NCI-H187 (cell line): Measurements from ENCODE around the gene PPARG.
"Not testable (repeated sequence)": the region's sequence is repeated elsewhere in the genome, so short reads cannot be mapped to it uniquely, and the experiment has no call there.

Experiments used
- DNase-seq, 2 experiments: peaks; one replicate each; lab custom pipeline; 2025; lab: John Stamatoyannopoulos, UW

The PPARG gene

DNA sequence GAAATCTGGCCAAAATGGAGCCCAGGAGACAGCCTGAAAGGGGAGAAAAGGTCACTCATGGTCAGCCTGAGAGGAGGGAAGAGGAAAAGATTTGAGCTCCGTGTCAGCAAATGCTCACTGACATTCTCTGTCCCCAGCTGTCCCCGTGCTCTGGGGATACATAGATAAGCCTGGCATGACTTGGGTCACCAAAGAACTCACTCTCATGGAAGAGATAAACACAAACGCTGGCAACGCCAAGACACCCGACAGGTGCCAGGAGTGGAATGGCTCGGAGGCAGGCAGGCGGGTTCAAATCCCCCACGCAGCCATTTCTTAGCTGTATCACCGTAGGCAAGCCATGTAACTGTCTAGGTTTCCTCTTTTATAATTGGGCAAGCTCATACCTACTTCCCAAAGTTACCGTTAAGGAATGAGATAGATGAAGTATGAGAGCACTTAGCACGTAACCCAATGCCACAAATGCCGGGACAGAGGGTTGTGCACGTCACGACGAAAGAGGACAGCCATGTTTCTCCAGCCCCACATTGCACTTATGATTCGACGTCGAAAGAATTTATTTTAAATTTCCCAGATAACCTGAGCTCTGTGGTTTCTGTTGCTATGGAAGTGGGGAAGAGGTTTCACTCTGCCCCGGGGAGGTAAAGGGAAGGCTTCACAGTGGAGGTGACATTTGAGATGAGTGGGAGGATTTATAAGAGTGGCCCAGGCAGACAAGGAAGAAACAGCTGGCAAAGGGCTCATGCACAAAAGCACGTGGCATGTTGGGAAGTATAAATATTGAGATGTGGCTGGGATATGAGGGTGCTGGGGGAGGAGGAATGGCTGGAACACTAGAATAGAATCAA is 154.0 kb downstream of the PPARG start:
- DNase-seq, result no peak

DNA sequence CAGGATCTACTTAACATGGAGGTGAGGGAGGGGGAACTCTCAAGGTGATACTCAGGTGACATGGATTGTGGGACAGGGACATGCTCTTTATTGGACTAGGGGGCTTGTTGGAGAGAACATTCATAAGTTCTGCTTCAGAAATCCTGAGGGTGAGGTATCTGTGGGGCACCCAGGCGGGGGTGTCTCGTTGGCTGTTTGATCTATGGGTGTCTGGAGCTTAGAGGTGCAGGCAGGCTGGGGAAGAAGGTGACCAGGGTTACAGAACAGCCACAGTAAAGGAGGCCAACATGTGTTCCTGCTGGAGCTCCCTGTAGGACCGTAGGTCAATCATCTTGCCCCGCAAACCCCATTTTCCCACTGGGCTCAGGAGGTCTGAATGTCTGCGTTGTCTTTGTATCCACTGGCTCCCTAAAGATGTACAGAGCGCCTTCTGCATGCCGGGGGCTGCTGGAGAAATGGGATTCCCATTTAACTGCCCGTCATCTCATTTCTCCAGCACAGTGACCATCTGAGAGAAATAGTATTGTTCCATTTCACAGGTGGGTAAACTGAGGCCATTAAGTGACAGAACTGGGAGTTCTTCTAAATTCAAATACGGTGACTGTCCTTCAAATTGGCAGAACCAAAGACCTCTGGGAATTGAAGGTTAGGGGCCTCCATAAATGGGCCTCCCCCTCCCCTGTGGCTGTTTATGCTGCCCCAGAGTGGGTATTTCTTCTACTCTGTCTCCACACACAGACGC is 155.1 kb downstream of the PPARG start:
- DNase-seq, result no peak

DNA sequence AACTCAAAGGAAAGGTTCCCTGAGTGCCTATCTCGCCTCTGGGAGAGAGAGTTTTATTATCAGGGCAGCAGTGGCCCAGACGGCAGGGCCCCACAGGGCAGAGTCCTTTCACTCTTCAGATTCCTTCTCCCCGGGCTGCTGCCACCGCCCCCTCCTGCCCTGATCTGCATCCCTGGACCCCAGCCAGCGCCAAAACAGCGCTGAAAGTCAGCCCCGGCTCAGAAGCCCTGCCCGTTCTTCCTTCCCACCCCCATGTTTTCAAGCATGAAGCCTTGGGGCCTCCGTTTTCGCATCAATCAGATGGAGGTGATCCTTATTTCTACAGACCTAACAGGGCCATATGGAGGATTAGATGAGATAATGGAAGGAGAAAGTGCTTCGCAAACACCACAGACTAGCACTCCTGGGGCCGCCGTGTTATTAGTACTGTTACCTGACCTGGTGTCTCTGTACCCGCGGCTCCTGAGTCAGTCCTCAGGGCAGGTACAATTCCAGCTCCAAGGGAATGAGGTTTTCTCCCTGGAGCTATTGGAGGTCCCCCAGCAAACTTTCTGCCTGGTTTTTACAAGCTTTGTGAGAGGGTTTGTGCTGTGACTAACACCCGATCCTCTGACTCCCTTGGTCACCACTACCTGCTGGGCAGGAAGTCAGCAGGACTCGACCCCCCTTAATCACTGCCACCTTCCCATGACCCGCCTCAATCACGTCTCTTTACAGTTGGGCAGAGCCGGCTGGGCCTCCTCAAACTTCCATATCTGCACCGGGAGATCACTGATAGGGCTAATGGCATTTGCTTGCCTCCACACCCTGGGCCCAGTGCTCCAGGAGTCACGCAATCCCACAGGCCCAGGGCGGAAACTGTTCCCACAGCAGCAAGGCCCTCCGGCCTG is 156.0 kb downstream of the PPARG start:
- no peak for DNase-seq

DNA sequence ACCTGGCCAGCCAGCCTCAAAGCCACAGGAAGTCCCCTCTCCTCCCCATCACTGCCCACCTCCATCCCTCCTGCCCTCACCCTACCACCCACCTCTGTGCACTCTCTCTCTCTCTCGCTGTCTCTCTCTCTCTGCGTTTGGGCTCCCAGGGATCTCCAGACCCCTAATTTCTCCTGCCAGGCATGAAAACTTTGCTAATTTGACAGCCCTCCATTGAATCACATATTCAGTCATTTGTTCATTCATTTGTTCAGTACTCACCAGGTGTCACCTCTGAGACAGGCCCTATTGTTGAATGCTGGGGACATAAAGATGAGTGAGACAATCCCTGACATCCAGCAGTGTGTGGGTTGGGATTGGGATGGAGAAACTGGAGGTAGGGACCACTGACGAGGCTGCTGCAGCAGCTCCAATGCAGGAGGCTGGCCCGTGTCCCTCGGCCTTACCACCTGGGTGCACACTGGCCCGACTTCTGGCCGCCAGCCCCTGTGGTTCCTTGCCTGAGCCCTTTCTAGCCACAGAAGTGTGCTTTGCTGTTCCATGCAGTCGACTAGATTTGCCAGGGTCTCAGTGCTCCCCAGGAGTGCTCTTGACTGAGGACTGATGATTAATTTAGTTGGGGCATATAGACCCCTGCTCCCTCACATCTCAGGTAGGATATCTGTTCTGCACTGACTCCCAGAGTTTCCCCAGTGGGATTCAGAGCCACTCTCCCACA is 156.8 kb downstream of the PPARG start:
- DNase-seq, result no peak

DNA sequence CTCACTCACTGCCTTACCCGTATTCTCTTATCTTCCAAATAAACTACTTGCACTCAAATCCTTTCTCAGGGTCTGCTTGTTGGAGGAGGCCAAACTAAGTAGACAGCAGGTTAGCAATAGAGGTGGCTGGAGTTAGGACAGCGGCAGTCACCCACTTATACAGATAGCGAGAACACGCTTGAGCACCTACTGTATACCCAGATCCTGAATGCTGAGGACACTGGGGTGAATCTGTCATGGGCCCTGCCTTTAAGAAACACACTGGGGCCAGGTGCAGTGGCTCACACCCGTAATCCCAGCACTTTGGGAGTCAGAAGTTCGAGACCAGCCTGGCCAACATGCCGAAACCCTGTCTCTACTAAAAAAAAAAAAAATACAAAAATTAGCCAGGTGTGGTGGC is 157.4 kb downstream of the PPARG start:
- no peak for DNase-seq

DNA sequence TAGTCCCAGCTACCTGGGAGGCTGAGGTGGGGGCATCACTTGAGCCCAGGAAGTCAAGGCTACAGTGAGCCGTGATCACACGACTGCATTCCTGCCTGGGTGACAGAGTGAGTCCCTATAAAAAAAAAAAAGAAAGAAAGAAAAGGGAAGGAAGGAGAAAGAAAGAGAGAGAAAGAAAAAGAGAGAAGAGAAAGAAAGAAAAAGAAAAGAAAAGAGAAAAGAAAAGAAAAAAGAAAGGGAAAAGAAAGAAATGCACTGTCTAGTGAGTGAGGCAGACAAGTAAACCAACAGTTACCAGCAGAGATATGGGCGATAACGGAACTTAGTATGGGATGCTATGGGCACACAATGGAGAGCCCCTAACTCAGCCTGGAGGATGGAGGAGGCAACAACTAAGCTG is 158.2 kb downstream of the PPARG start:
- no peak for DNase-seq

DNA sequence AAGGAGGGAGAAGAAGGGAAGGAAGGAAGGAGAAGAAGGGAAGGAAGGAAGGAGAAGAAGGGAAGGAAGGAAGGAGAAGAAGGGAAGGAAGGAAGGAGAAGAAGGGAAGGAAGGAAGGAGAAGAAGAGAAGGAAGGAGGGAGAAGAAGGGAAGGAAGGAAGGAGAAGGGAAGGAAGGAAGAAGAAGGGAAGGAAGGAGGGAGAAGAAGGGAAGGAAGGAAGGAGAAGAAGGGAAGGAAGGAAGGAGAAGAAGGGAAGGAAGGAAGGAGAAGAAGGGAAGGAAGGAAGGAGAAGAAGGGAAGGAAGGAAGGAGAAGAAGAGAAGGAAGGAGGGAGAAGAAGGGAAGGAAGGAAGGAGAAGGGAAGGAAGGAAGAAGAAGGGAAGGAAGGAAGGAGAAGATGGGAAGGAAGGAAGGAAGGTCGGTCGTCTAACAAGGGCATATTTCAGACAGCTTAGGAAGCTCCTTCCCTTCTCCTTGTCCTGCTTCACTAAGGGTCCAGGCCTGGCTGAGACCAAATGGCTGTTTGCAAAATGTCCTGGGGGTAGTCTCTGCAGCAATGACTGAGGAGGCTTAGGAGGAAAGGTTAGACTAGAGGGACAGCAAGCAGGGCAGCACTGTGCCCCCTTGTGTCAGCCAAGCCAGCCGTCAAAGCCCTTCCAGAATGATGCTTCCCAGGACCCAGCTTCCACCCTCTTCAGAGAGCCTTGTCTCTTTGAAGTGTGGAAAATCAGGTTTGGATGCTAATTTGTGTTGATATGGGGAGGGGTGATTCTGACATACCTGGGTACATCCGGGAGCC is 159.7 kb downstream of the PPARG start:
- DNase-seq, result not testable (repeated sequence)

DNA sequence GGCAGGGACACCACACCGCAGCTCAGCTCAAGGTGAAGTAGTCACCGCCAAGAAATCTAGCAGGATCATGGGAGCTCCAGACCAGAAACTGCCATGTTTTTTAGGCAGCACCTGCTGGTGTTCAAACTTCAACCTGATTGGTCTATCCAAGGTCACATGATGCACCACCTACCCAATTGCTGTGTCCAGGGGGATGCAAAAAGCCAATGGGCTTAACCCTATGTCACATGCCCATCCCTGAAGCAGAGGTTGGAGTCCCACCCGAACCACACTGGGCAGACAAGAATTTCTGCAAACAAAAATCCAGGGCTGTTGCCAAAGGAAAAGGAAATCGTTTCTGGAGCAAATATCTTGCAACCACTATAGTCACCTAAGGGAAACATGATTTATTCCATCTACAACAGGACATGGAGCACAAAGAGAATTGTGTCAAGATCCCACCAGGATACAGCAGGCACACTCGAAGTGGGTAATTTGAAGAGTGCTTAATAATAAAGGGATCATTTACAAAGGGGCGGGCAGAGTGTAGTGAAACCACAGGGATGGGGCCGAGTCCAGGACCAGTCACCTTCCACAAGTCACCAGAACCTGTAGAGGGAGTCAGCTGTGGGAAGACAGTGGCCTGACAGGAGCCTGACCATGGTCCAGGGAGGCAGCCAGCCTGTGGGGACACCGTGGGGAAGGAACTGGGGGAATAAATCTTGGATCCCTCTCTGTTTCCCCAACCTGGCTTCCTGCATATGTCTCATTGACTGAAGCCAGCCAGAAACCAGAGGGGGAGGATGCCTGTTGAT is 161.2 kb downstream of the PPARG start:
- DNase-seq, result no peak

DNA sequence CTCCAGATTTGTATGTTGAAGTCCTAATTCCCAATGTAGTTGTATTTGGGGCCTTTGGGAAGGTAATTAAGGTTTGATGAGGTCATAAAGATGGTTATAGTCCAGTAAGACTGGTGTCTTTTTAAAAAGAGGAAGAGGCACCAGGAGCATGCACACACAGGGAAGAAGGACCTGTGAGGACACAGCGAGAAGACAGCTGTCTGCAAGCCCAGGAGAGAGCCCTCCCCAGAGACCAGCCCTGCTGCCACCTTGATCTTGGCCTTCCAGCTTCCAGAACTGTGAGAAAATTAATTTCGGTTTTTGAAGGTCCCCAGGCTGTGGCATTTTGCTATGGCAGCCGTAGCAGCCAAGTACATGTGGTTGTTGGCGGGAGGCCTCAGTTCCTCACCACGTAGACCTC is 162.6 kb downstream of the PPARG start:
- DNase-seq, result no peak

DNA sequence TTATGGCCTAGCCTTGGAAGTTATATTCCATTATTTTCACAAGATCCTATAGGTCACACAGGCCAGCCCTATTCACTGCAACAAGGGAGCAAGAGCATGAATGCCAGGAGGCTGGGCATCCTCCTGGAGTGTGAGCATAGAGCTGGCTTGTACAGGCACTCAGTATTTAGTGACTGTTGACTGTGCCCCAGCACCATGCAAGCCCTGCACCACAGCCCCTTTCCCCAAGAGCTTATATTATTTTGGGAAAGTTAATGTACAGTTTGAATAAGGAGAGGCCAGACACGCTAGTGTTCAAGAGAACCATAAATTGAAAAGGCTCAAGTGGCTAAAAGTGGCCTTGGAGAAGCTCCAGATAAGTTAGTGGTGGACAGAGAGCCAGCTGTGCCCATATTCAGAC is 163.1 kb downstream of the PPARG start:
- DNase-seq, result no peak

DNA sequence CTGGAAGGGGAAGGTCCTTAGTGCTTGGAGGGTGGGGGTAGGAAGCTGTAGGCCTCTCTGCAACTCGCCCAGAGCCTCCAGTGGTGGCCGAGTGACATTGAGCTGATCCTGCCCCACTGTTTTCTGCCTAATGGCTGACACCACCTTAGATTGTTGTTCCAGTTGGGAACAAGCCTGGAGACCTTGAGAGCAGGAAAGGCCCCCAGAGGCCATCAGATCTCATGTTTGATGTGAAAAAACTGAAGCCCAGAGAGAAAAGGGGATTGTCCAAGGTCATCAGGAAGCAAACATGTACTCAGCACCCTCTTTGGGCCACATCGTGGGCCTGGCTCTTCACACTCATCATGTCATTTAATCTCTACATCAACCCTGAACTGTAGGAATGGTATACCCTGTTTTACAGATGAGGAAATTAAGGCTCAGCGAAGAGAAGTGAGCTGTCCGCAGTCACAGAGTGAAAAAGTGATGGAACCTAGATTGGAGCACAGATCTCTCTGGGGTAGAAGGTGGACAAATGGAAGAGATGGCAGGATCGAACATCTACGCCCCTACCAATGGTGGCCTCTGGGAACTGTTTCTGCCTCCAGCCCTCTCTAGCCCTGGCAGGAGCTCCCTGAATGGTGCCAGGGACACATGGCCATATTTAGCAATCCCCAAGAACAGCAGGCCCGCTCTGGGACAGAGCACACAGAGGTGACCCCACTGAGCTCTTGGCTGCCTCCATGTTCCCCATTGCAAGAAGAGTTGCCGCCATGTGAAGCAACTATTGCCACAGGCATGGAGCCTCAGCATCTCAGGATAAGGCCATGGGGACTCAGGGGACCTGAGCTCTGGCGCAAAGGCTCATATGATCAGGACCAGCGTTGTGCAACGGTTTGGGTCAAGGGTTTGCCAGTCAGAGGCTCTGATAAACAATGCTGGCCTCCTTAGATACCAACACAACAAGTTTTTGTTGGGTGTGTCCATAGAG is 163.8 kb downstream of the PPARG start:
- no peak for DNase-seq

DNA sequence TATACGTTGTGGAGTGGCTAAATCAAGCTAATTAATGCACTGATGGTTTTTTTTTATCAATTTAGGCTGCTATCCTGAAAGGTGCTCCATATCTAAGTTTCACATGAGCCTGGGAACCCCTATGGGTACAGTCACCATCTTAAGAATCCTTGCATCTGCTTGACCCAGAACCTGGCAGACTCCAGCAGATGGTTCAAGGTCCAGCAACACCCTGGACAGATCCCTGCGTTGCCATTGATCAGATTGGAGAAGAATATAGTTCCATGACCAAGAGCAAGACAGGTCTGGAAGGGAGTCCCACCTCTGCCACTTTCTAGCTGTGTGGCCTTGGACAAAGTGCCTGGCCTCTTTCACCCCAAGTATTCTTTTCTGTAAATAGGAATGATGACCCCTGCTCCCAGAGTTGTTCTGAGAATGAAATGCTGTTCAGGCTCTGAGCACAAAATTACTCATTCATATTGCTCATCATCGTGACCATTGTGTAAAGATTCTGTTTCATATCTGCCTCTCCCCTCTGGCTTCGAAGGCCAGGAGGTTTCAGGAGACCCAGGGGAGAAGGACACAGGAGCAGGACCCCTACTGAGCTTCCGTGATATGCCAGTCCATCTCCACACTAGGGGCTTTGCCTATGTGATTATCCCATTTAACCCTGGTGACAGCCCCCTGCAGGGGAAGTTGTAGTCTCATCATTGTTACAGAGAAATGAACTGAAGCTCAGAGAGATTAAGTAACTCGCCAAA is 165.4 kb downstream of the PPARG start:
- no peak for DNase-seq

DNA sequence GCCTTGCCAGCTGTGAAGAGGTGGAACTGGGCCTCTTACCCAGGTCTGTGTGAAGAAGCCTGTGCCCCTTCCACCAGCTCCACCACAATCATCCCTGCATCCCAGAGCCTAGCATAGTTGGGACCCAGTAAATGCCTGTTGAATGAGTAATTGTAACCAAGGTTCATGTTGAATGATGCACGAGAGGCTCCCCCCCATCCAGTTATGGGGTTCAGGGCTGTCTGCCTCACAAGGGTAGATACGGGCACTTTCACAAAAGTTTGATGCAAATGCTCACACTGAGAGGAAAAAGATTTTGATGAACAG is 165.9 kb downstream of the PPARG start:
- no peak for DNase-seq

DNA sequence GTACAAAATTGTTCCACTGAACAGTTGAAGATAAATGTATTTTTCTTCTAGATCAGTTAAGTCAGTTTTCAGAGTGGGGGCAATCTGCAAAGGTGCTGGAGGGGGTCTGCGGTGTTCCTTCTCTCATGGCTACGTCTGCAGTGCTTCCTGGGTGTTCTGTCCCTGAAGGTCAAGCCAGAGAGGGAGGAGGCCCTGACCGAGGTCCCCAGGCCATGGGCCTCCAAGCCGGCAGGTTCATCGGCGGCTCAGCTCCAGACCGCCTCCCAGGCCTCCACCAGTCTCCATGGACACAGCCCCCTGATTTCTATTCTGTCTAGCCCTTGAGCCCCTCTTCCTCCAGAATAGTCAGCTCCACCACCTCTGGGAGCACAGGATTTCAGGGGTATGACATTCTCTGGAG is 166.9 kb downstream of the PPARG start:
- no peak for DNase-seq

DNA sequence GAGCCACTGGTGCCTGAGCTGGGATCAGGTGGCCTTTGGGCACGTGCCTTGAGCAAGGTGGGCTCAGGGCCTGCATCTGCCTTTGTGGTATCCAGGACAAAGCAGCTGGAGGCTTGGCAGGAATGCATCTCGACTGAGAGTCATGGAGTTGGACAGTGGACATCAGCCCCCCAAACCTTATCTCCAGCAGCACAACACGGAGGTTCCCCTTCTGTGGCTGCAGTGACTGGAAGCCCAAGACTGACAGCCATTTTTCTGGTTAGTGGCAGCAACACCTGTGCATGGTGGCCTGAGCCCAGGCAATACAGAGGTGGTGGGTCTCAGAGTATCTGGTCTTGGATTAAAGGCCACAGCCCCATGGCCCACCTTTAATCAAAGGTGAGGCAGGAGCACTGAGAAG is 167.6 kb downstream of the PPARG start:
- no peak for DNase-seq

DNA sequence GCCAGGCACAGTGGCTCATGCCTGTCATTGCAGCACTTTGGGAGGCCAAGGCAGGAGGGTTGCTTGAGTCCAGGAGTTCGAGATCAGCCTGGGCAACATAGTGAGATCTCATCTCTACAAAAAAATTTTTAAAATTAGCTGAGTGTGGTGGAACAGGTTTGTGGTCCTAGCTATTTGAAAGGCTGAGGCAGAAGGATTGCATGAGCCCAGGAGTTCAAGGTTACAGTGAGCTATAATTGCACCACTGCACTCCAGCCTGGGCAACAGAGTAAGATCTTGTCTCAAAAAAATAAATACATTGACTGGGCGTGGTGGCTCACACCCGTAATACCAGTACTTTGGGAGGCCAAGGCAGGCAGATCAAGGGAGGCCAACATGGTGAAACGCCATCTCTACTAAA is 168.5 kb downstream of the PPARG start:
- DNase-seq, result not testable (repeated sequence)

DNA sequence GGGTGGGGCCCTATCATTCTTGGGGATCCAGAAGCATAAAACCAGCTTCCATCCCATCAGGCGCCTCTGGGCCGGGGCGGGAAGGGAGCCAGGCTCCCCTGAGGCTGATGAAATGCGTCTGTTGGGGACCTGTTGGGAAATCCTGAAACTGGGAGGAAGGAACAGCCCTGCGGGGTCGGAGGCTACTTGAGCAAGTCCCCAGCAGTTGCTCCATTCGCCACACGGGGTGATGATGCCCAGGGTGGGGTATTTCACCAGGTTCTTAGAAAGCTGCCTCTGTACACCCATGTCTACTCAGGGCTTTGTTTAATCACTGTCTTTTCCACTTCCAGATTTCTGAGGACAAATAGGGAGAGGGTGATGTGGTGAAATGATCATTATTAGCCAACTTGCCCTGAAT is 170.0 kb downstream of the PPARG start:
- no peak for DNase-seq

DNA sequence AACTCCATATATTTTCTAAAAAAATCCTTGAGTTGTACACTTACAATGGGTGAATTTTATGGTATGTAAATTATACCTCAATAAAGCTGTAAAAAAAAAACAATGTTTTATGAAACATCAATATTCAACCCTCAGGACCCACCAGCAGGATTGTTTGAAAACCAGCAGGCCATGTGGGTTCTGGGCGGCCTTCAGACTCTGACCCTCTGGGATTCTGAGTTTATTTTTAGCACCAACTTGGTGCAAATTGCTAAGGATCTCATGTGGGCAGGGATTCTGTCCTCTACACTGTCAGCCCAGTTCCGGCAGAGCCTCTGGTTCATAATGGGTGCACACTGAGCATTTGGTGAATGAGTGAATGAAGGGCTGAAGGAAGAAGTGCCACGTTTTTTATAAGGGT is 171.3 kb downstream of the PPARG start:
- DNase-seq, result no peak
